ENCODE results near the gene DLG2.

GRCh38 chr11:85661972-85662664, 35.0 kb upstream of the DLG2 start:
- TF ChIP-seq CTCF (IDR thresholded peaks at IDR 0.05; ENCODE audit: insufficient read depth, low read length) = no peak
- no peak for TF ChIP-seq POLR2AphosphoS5 (IDR thresholded peaks at IDR 0.05; ENCODE audit: low read depth)
- TF ChIP-seq REST (IDR thresholded peaks at IDR 0.05; ENCODE audit: insufficient replicate concordance, low read depth) = no peak
